Prostate gland (tissue), 2 donors: ENCODE measurements around the gene POFUT2. TPM values are rescaled to one million over a fixed set of nuclear protein-coding genes. Genes with fewer than 3 reads are reported as not detected.

ENCODE experiments used
- DNase-seq: peaks from one replicate; pipeline ENCODE4 v3.0.0-alpha.2; 2019; ENCODE audit warnings: low spot score
- H3K27ac ChIP-seq, 2 donors: fragments of 200-600 bp; sonication (generic); 2 replicates each; pipeline ENCODE4 v1.5.1; 2017 to 2019
- H3K27me3 ChIP-seq: fragments of 200-600 bp; sonication (generic); replicated peaks from 2 replicates; pipeline ENCODE4 v1.5.1; 2019; ENCODE audit not compliant: insufficient read depth
- H3K36me3 ChIP-seq, 2 donors: fragments of 200-600 bp; sonication (generic); 1 replicate in 1 of 2; 2 replicates in 1 of 2; pipeline versions ENCODE4 v1.5.1 to v1.8.1; 2017 to 2019
- H3K4me1 ChIP-seq: fragments of 200-600 bp; sonication (generic); replicated peaks from 2 replicates; pipeline ENCODE4 v1.5.1; 2019
- H3K4me3 ChIP-seq, 2 donors: fragments of 200-600 bp; sonication (generic); 2 replicates each; pipeline ENCODE4 v1.5.1; 2017 to 2019
- H3K9me3 ChIP-seq: fragments of 200-600 bp; sonication (generic); 2 replicates; pipeline ENCODE4 v1.5.1; 2017
- POLR2A ChIP-seq: fragments of 450-650 bp; IDR thresholded peaks from one replicate; pipeline ENCODE4 v1.6.1; 2016; ENCODE audit warnings: antibody characterized with exemption, mild to moderate bottlenecking
- POLR2AphosphoS5 ChIP-seq: sonication (generic); formaldehyde crosslinking; IDR thresholded peaks from one replicate; pipeline ENCODE4 v1.6.1; 2017; ENCODE audit warnings: antibody characterized with exemption
- WGBS: methylation state at CpG from one replicate; pipeline ENCODE4 v1.1.5; 2018; 5-methylcytosine and 5-hydroxymethylcytosine counted together
- intact Hi-C: fragments of 100-400 bp; cut with DNase I; formaldehyde crosslinking; loops from one replicate; pipeline ENCODE4 v1.14.2; 2022
- total RNA-seq, 2 donors: library from RNA; depleted of rRNA; stranded (reverse); fragments of >200 nt; gene quantifications; one replicate each; pipeline ENCODE4 v1.1.0, GENCODE V29; 2016
- TF ChIP-seq, protein P1 (sequence below), 4 experiments: fragments of 200-600 bp in 2 of 4; fragments of 450-650 bp in 2 of 4; sonication (generic) in 2 of 4; IDR thresholded peaks; 1 replicate in 3 of 4; 2 replicates in 1 of 4; pipeline ENCODE4 v1.5.1; 2016 to 2019; ENCODE audit warnings: antibody characterized with exemption in 4 of 4, mild to moderate bottlenecking in 2 of 4, moderate library complexity in 2 of 4

The POFUT2 gene
- total RNA-seq, 2 donors from 2014 or later: 20.2 to 52.4 TPM

GRCh38 chr21:45243603-45244002 lies 44.1 kb downstream of the POFUT2 start:
- Histone ChIP-seq H3K4me3 (no peak overlapping the region), H3K9me3 (no peaks in the 10 kb centered on the region), H3K4me1 (no peaks in the 10 kb centered on the region), H3K36me3 (no peaks in the 10 kb centered on the region), H3K27me3 (peaks cover 3% of the 10 kb centered on the region), H3K27ac (no peak overlapping the region)
- intact Hi-C loops: no loop called here
- TF ChIP-seq POLR2AphosphoS5: no peak
- no peak for TF ChIP-seq POLR2A
- TF ChIP-seq, protein P1, sequence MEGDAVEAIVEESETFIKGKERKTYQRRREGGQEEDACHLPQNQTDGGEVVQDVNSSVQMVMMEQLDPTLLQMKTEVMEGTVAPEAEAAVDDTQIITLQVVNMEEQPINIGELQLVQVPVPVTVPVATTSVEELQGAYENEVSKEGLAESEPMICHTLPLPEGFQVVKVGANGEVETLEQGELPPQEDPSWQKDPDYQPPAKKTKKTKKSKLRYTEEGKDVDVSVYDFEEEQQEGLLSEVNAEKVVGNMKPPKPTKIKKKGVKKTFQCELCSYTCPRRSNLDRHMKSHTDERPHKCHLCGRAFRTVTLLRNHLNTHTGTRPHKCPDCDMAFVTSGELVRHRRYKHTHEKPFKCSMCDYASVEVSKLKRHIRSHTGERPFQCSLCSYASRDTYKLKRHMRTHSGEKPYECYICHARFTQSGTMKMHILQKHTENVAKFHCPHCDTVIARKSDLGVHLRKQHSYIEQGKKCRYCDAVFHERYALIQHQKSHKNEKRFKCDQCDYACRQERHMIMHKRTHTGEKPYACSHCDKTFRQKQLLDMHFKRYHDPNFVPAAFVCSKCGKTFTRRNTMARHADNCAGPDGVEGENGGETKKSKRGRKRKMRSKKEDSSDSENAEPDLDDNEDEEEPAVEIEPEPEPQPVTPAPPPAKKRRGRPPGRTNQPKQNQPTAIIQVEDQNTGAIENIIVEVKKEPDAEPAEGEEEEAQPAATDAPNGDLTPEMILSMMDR (IDR thresholded peaks at IDR 0.05): no peak
- 76% methylated on average over 3 of the region's 3 CpGs for WGBS
- no peak for DNase-seq

DNA sequence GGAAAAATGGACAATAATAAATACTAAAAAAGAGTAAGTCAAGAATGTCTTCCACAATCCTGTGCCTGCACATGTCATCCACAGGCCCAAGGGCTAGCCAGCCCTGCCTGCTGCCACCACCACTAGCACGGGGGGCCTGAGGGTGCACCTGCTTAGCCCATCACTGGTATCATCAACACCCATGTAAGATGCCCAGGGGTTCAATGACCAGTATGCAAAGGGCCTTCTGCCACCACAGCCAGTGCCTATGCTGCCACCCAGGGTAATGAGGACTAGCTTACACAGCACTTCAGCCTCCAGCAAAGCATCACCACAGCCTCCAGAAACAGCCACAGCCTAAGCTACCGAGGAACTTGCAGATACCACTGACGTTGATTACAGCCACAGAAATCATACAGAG lies 46.3 kb downstream of the POFUT2 start:
- 81% methylated on average over 3 of the region's 3 CpGs for WGBS
- H3K27ac ChIP-seq: no peak overlapping the region
- peaks cover 3% of the 10 kb centered on the region for H3K27me3 ChIP-seq
- no peak for DNase-seq
- intact Hi-C loops: no loop called here
- no peaks in the 10 kb centered on the region for H3K4me1 ChIP-seq
- H3K4me3 ChIP-seq: no peak overlapping the region
- H3K9me3 ChIP-seq: no peaks in the 10 kb centered on the region
- no peak for TF ChIP-seq POLR2A
- no peak for TF ChIP-seq POLR2AphosphoS5
- TF ChIP-seq, protein P1 (IDR thresholded peaks at IDR 0.05): no peak
- no peaks in the 10 kb centered on the region for H3K36me3 ChIP-seq

- H3K4me3 ChIP-seq: no peak overlapping the region
- no peaks in the 10 kb centered on the region for H3K4me1 ChIP-seq
- TF ChIP-seq POLR2A (no peak), POLR2AphosphoS5 (no peak)
- TF ChIP-seq, protein P1 (IDR thresholded peaks at IDR 0.05): no peak
- DNase-seq: no peak
- no peaks in the 10 kb centered on the region for H3K36me3 ChIP-seq
- no peaks in the 10 kb centered on the region for H3K9me3 ChIP-seq
- WGBS: 91% methylated on average over 7 of the region's 7 CpGs
- H3K27me3 ChIP-seq: no peaks in the 10 kb centered on the region
- no peak overlapping the region for H3K27ac ChIP-seq
- intact Hi-C loops: no loop called here
Observed at GRCh38 chr21:45237401-45237800, 50.3 kb downstream of the POFUT2 start.

DNA sequence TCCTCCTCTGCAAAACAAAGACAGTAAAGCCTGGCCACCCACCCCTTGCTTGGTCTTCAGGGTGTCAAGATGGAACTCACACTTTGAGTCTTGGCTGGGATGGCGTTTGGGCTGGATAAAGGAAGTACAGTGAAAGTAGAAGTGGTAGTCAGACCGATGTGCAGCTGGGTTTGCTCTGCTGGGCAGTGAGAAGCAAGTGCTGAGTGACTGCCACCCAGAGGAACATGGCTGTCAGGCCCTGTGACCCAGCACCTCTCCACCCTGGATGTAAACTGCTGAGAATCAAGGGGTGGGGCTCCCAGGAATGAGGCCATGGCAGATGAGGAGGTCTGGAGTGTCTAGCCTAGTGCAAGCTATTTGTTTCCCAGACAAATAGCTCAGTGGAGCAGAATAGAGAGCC lies 51.2 kb downstream of the POFUT2 start:
- 63% methylated on average over 2 of the region's 2 CpGs for WGBS
- Histone ChIP-seq H3K4me3 (no peak overlapping the region), H3K27me3 (no peaks in the 10 kb centered on the region), H3K36me3 (no peaks in the 10 kb centered on the region), H3K27ac (no peak overlapping the region), H3K9me3 (no peaks in the 10 kb centered on the region), H3K4me1 (no peaks in the 10 kb centered on the region)
- intact Hi-C loops: no loop called here
- no peak for TF ChIP-seq POLR2A
- no peak for DNase-seq

GRCh38 chr21:45235488-45235887 lies 52.2 kb downstream of the POFUT2 start:
- Histone ChIP-seq H3K27me3 (no peaks in the 10 kb centered on the region), H3K4me3 (no peak overlapping the region), H3K4me1 (no peaks in the 10 kb centered on the region), H3K27ac (no peak overlapping the region), H3K36me3 (no peaks in the 10 kb centered on the region), H3K9me3 (no peaks in the 10 kb centered on the region)
- intact Hi-C loops: no loop called here
- DNase-seq: no peak
- 53% methylated on average over 6 of the region's 6 CpGs for WGBS
- TF ChIP-seq POLR2A (no peak), POLR2AphosphoS5 (no peak)
- TF ChIP-seq, protein P1 (IDR thresholded peaks at IDR 0.05): no peak
